Fibroblast of lung (primary cell): ENCODE measurements around the gene FRMD4A. TPM values are rescaled to one million over a fixed set of nuclear protein-coding genes. Genes with fewer than 3 reads are reported as not detected.
"Not testable (repeated sequence)": the region's sequence is repeated elsewhere in the genome, so short reads cannot be mapped to it uniquely, and the experiment has no call there.

ENCODE experiments used
- DNase-seq, 2 donors: peaks; one replicate each; pipeline versions ENCODE4 v3.0.0 to v3.0.0-alpha.2; 2010; ENCODE audit warnings: low read depth in 2 of 2
- H2AFZ ChIP-seq: 2 replicates; pipeline ENCODE4 v1.5.1; 2012; ENCODE audit warnings: low read length, control low read depth, inconsistent platforms
- H3K27ac ChIP-seq: 2 replicates; pipeline ENCODE4 v1.5.1; 2011; ENCODE audit warnings: low read length, control low read depth; ENCODE audit not compliant: insufficient read depth
- H3K27me3 ChIP-seq: 2 replicates; pipeline ENCODE4 v1.5.1; 2011; ENCODE audit warnings: mild to moderate bottlenecking, low read length; ENCODE audit not compliant: control insufficient read depth, insufficient read depth
- H3K36me3 ChIP-seq: 2 replicates; pipeline ENCODE4 v1.5.1; 2011; ENCODE audit warnings: low read length; ENCODE audit not compliant: control insufficient read depth, insufficient read depth
- H3K4me1 ChIP-seq: 2 replicates; pipeline ENCODE4 v1.5.1; 2011; ENCODE audit warnings: low read length; ENCODE audit not compliant: control insufficient read depth, insufficient read depth; ENCODE audit errors: extremely low read depth
- H3K4me2 ChIP-seq: 2 replicates; pipeline ENCODE4 v1.5.1; 2011; ENCODE audit warnings: low read length, control low read depth; ENCODE audit not compliant: insufficient read depth; ENCODE audit errors: extremely low read depth
- H3K4me3 ChIP-seq, 4 experiments: fragments of 200-600 bp in 1 of 4; sonication (generic) in 1 of 4; replicated peaks in 1 of 4; 2 replicates each; pipeline ENCODE4 v1.5.1; 2011 to 2016; ENCODE audit warnings: low read length in 4 of 4, low read depth in 3 of 4, mild to moderate bottlenecking in 3 of 4, control low read depth in 2 of 4, inconsistent platforms in 1 of 4, mixed read lengths in 1 of 4; ENCODE audit not compliant: insufficient read depth in 1 of 4; ENCODE audit errors: control extremely low read depth in 1 of 4
- H3K79me2 ChIP-seq: 2 replicates; pipeline ENCODE4 v1.5.1; 2012; ENCODE audit warnings: mild to moderate bottlenecking, low read length, inconsistent platforms; ENCODE audit not compliant: control insufficient read depth, insufficient read depth
- H3K9ac ChIP-seq: 2 replicates; pipeline ENCODE4 v1.5.1; 2011; ENCODE audit warnings: mild to moderate bottlenecking, low read length, control low read depth; ENCODE audit not compliant: insufficient read depth
- H3K9me3 ChIP-seq: 2 replicates; pipeline ENCODE4 v1.5.1; 2012; ENCODE audit warnings: low read depth, low read length; ENCODE audit not compliant: control insufficient read depth, insufficient read depth
- H4K20me1 ChIP-seq: 2 replicates; pipeline ENCODE4 v1.5.1; 2011; ENCODE audit warnings: low read length; ENCODE audit not compliant: control insufficient read depth, insufficient read depth; ENCODE audit errors: extremely low read depth
- CTCF ChIP-seq, 2 donors: IDR thresholded peaks in 1 of 2; conservative IDR thresholded peaks in 1 of 2; 1 replicate in 1 of 2; 2 replicates in 1 of 2; pipeline ENCODE4 v1.5.1; 2011 to 2012; ENCODE audit warnings: low read length in 2 of 2, control low read depth in 1 of 2, inconsistent platforms in 1 of 2, low read depth in 1 of 2, mild to moderate bottlenecking in 1 of 2
- EZH2 ChIP-seq: IDR thresholded peaks from 2 replicates; pipeline ENCODE4 v1.5.1; 2012; ENCODE audit warnings: low read length, control low read depth, mild to moderate bottlenecking; ENCODE audit errors: missing control alignments
- polyA plus RNA-seq, 2 donors: library from polyadenylated mRNA; depleted of rRNA in 1 of 2; stranded (reverse) in 1 of 2; unstranded in 1 of 2; fragments of >200 nt; gene quantifications; 2 replicates each; pipeline ENCODE4 v1.2.1, GENCODE V29; 2011 to 2012; ENCODE audit warnings: missing spikeins in 1 of 2
- total RNA-seq: library from RNA; depleted of rRNA; stranded (reverse); fragments of >200 nt; gene quantifications from 2 replicates; pipeline ENCODE4 v1.2.1, GENCODE V29; 2014

FRMD4A gene
- total and polyA plus RNA-seq, 2 donors (not counting 1 experiment from before 2014, with no cell fraction given), result 26.9 to 63.6 TPM

- peak in 1 of 2 donors; percentile 94 for DNase-seq
- Histone ChIP-seq H3K4me3 (no peak overlapping the region), H3K27ac (peak overlapping the region; percentile 54), H3K4me1 (peaks cover 21% of the 10 kb centered on the region), H4K20me1 (no peaks in the 10 kb centered on the region), H3K4me2 (peak overlapping the region; percentile 58), H2AFZ (peak overlapping the region; percentile 57), H3K79me2 (no peaks in the 10 kb centered on the region), H3K36me3 (no peaks in the 10 kb centered on the region), H3K9ac (peak overlapping the region; percentile 32), H3K9me3 (no peaks in the 10 kb centered on the region), H3K27me3 (no peaks in the 10 kb centered on the region)
- TF ChIP-seq CTCF (conservative IDR thresholded peaks at IDR 0.05 in 1 of 2, IDR thresholded peaks at IDR 0.05 in 1 of 2; ENCODE audit: low read depth in 1 of 2, low read length in 2 of 2) (peak; percentile 73 to 75), EZH2 (no peak)
Measured at GRCh38 chr10:13956826-13957225, 373.9 kb downstream of the FRMD4A start.

- no peak overlapping the region for H3K4me2 ChIP-seq
- no peaks in the 10 kb centered on the region for H3K36me3 ChIP-seq
- H3K9me3 ChIP-seq, result no peaks in the 10 kb centered on the region
- H4K20me1 ChIP-seq, result no peaks in the 10 kb centered on the region
- H2AFZ ChIP-seq, result no peak overlapping the region
- H3K27me3 ChIP-seq, result no peaks in the 10 kb centered on the region
- H3K4me1 ChIP-seq, result peaks cover 16% of the 10 kb centered on the region
- no peak overlapping the region for H3K9ac ChIP-seq
- no peak for TF ChIP-seq EZH2
- TF ChIP-seq CTCF (conservative IDR thresholded peaks at IDR 0.05 in 1 of 2, IDR thresholded peaks at IDR 0.05 in 1 of 2; ENCODE audit: low read depth in 1 of 2, low read length in 2 of 2), result no peak
- H3K27ac ChIP-seq, result no peak overlapping the region
- DNase-seq, result no peak
- H3K4me3 ChIP-seq, result no peak overlapping the region
- H3K79me2 ChIP-seq, result no peaks in the 10 kb centered on the region
Measured at GRCh38 chr10:13955409-13956068, 375.2 kb downstream of the FRMD4A start.

GRCh38 chr10:13954195-13954594 is 376.5 kb downstream of the FRMD4A start:
- not testable (repeated sequence) for H3K9me3 ChIP-seq

More at GRCh38 chr10:13954195-13954594, 376.5 kb downstream of the FRMD4A start:
- not testable (repeated sequence) for H3K79me2 ChIP-seq, H3K4me2 ChIP-seq, H3K27ac ChIP-seq, H4K20me1 ChIP-seq, H3K27me3 ChIP-seq, H3K9ac ChIP-seq, H3K36me3 ChIP-seq, H3K4me3 ChIP-seq, H2AFZ ChIP-seq, DNase-seq
- H3K4me1 ChIP-seq, result peaks cover 11% of the 10 kb centered on the region
